SK-N-SH treated with all-trans-retinoic acid at 6 μM for 48 hours (cell line): ENCODE results near the gene TIMP4.

Experiments used
- ARNTL ChIP-seq: fragments of 450-650 bp; formaldehyde crosslinking; IDR thresholded peaks from 2 replicates; pipeline ENCODE4 v1.5.0; 2020; ENCODE audit warnings: low read depth, mild to moderate bottlenecking, moderate library complexity, borderline replicate concordance
- ESRRG ChIP-seq: fragments of 250-450 bp; sonication (Bioruptor Pico); IDR thresholded peaks from 2 replicates; pipeline ENCODE4 v1.6.1; 2021; ENCODE audit warnings: mild to moderate bottlenecking
- GLIS3 ChIP-seq: fragments of 250-450 bp; sonication (Bioruptor Pico); IDR thresholded peaks from 2 replicates; pipeline ENCODE4 v1.5.0; 2020; ENCODE audit warnings: mild to moderate bottlenecking, moderate library complexity
- OSR1 ChIP-seq: fragments of 250-450 bp; sonication (Bioruptor Pico); IDR thresholded peaks from 2 replicates; pipeline ENCODE4 v1.8.0; 2022; ENCODE audit warnings: moderate library complexity, mild to moderate bottlenecking, inconsistent platforms
- TCF4 ChIP-seq: fragments of 250-450 bp; sonication (Bioruptor Pico); IDR thresholded peaks from 2 replicates; pipeline ENCODE4 v1.8.0; 2021; ENCODE audit warnings: mild to moderate bottlenecking, moderate library complexity, borderline replicate concordance
- TOX ChIP-seq: fragments of 250-450 bp; sonication (Bioruptor Pico); IDR thresholded peaks from 2 replicates; pipeline ENCODE4 v1.8.0; 2021; ENCODE audit warnings: mild to moderate bottlenecking, moderate library complexity, borderline replicate concordance
- ZFP3 ChIP-seq: fragments of 250-450 bp; sonication (Bioruptor Pico); IDR thresholded peaks from 2 replicates; pipeline ENCODE4 v1.5.0; 2020; ENCODE audit warnings: mild to moderate bottlenecking, moderate library complexity
- ZNF70 ChIP-seq: fragments of 450-650 bp; formaldehyde crosslinking; IDR thresholded peaks from 2 replicates; pipeline ENCODE4 v1.5.0; 2020; ENCODE audit warnings: mild to moderate bottlenecking, moderate library complexity
- ZNF8 ChIP-seq: fragments of 450-650 bp; formaldehyde crosslinking; IDR thresholded peaks from 2 replicates; pipeline ENCODE4 v1.5.0; 2020; ENCODE audit warnings: mild to moderate bottlenecking, moderate library complexity
- TF ChIP-seq, protein P1 (sequence below): fragments of 250-450 bp; sonication (Bioruptor Pico); IDR thresholded peaks from 2 replicates; pipeline ENCODE4 v1.8.0; 2021; ENCODE audit warnings: low read depth, mild to moderate bottlenecking, moderate library complexity, borderline replicate concordance
- TF ChIP-seq, protein P2 (sequence below): fragments of 250-450 bp; sonication (Bioruptor Pico); IDR thresholded peaks from 2 replicates; pipeline ENCODE4 v1.8.0; 2020; ENCODE audit warnings: mild to moderate bottlenecking, moderate library complexity, borderline replicate concordance

GRCh38 chr3:12205171-12205570 is 46.5 kb upstream of the TIMP4 start:
- TF ChIP-seq ZNF70 (no peak), GLIS3 (CRISPR knock-in tag) (no peak), ZNF8 (CRISPR knock-in tag) (no peak), ARNTL (CRISPR knock-in tag) (no peak), ZFP3 (no peak), OSR1 (CRISPR knock-in tag) (no peak), ESRRG (CRISPR knock-in tag) (no peak), TCF4 (CRISPR knock-in tag) (no peak), TOX (no peak)
- TF ChIP-seq, protein P1, sequence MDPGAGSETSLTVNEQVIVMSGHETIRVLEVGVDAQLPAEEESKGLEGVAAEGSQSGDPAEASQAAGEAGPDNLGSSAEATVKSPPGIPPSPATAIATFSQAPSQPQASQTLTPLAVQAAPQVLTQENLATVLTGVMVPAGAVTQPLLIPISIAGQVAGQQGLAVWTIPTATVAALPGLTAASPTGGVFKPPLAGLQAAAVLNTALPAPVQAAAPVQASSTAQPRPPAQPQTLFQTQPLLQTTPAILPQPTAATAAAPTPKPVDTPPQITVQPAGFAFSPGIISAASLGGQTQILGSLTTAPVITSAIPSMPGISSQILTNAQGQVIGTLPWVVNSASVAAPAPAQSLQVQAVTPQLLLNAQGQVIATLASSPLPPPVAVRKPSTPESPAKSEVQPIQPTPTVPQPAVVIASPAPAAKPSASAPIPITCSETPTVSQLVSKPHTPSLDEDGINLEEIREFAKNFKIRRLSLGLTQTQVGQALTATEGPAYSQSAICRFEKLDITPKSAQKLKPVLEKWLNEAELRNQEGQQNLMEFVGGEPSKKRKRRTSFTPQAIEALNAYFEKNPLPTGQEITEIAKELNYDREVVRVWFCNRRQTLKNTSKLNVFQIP (CRISPR knock-in tag), result no peak
- TF ChIP-seq, protein P2, sequence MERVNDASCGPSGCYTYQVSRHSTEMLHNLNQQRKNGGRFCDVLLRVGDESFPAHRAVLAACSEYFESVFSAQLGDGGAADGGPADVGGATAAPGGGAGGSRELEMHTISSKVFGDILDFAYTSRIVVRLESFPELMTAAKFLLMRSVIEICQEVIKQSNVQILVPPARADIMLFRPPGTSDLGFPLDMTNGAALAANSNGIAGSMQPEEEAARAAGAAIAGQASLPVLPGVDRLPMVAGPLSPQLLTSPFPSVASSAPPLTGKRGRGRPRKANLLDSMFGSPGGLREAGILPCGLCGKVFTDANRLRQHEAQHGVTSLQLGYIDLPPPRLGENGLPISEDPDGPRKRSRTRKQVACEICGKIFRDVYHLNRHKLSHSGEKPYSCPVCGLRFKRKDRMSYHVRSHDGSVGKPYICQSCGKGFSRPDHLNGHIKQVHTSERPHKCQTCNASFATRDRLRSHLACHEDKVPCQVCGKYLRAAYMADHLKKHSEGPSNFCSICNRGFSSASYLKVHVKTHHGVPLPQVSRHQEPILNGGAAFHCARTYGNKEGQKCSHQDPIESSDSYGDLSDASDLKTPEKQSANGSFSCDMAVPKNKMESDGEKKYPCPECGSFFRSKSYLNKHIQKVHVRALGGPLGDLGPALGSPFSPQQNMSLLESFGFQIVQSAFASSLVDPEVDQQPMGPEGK, result no peak
